HepG2 (cell line): ENCODE results near the gene ESRP2. TPM values are rescaled to one million over a fixed set of nuclear protein-coding genes. Genes with fewer than 3 reads are reported as not detected.

Experiments used
- ATF1 ChIP-seq: IDR thresholded peaks from 2 replicates; pipeline ENCODE4 v1.6.1; 2016; ENCODE audit warnings: mild to moderate bottlenecking, control low read depth
- MAFG ChIP-seq: sonication (generic); formaldehyde crosslinking; IDR thresholded peaks from 2 replicates; pipeline ENCODE4 v1.5.1; 2020; ENCODE audit warnings: mild to moderate bottlenecking, missing genetic modification reagents
- NFYB ChIP-seq: sonication (generic); formaldehyde crosslinking; IDR thresholded peaks from 2 replicates; pipeline ENCODE4 v1.4.0; 2020; ENCODE audit warnings: missing genetic modification reagents
- NR1H2 ChIP-seq: sonication (generic); formaldehyde crosslinking; IDR thresholded peaks from 2 replicates; pipeline ENCODE4 v1.8.1; 2022; ENCODE audit warnings: low read depth, missing genetic modification reagents, borderline replicate concordance
- RARA ChIP-seq: IDR thresholded peaks from 2 replicates; pipeline ENCODE4 v1.6.1; 2016; ENCODE audit warnings: missing genetic modification reagents, missing compliant biosample characterization
- REXO4 ChIP-seq: sonication (generic); formaldehyde crosslinking; IDR thresholded peaks from 2 replicates; pipeline ENCODE4 v1.8.0; 2022; ENCODE audit warnings: missing genetic modification reagents, mild to moderate bottlenecking, borderline replicate concordance
- SIN3B ChIP-seq: fragments of 150-350 bp; IDR thresholded peaks from 2 replicates; pipeline ENCODE4 v1.6.1; 2014; ENCODE audit warnings: low read length
- SRSF9 ChIP-seq: fragments of 200-400 bp; formaldehyde crosslinking; IDR thresholded peaks from 2 replicates; pipeline ENCODE4 v1.6.1; 2018; ENCODE audit warnings: borderline replicate concordance, mild to moderate bottlenecking, low read depth, low read length; ENCODE audit not compliant: insufficient read depth, poor library complexity, severe bottlenecking
- ZMYM3 ChIP-seq: sonication (generic); formaldehyde crosslinking; IDR thresholded peaks from 2 replicates; pipeline ENCODE4 v1.5.1; 2020; ENCODE audit warnings: mild to moderate bottlenecking, missing genetic modification reagents
- ZNF34 ChIP-seq: sonication (generic); formaldehyde crosslinking; IDR thresholded peaks from 2 replicates; pipeline ENCODE4 v1.4.0; 2020; ENCODE audit warnings: mild to moderate bottlenecking, missing genetic modification reagents, borderline replicate concordance
- ZNF713 ChIP-seq: sonication (generic); formaldehyde crosslinking; IDR thresholded peaks from 2 replicates; pipeline ENCODE4 v1.4.0; 2020; ENCODE audit warnings: mild to moderate bottlenecking, missing genetic modification reagents
- ZNF775 ChIP-seq: sonication (generic); formaldehyde crosslinking; IDR thresholded peaks from 2 replicates; pipeline ENCODE4 v1.4.0; 2020; ENCODE audit warnings: missing genetic modification reagents, mild to moderate bottlenecking, moderate library complexity, borderline replicate concordance
- ZSCAN12 ChIP-seq: sonication (generic); formaldehyde crosslinking; IDR thresholded peaks from 2 replicates; pipeline ENCODE4 v1.9.0; 2021; ENCODE audit warnings: mild to moderate bottlenecking, missing genetic modification reagents
- polyA plus RNA-seq, 8 experiments: library from polyadenylated mRNA; depleted of rRNA in 3 of 8; stranded (reverse) in 7 of 8; unstranded in 1 of 8; fragments of >200 nt; fragmentation: Illumina TruSeq in 4 of 8; extraction: Trizol in 4 of 8; gene quantifications; 2 replicates each; pipeline versions ENCODE4 v1.2.1 to v1.2.3, GENCODE V29; 2011 to 2016; ENCODE audit warnings: low read depth in 4 of 8, missing spikeins in 1 of 8, mixed read lengths in 1 of 8; ENCODE audit not compliant: insufficient read depth in 1 of 8
- total RNA-seq, 5 experiments: library from RNA; depleted of rRNA; stranded (reverse); fragments of >200 nt; fragmentation: Illumina TruSeq; extraction: Trizol; gene quantifications; 2 replicates each; pipeline ENCODE4 v1.2.3, GENCODE V29; 2016; ENCODE audit warnings: low read depth in 1 of 5
- TF ChIP-seq, protein P1 (sequence below): sonication (generic); formaldehyde crosslinking; IDR thresholded peaks from 2 replicates; pipeline ENCODE4 v1.4.0; 2020; ENCODE audit warnings: mild to moderate bottlenecking, missing genetic modification reagents, borderline replicate concordance
- TF ChIP-seq, protein P2 (sequence below): sonication (generic); formaldehyde crosslinking; IDR thresholded peaks from 2 replicates; pipeline ENCODE4 v1.4.0; 2020; ENCODE audit warnings: missing genetic modification reagents, mild to moderate bottlenecking, borderline replicate concordance
- TF ChIP-seq, protein P3 (sequence below): sonication (generic); formaldehyde crosslinking; IDR thresholded peaks from 2 replicates; pipeline ENCODE4 v1.5.0; 2020; ENCODE audit warnings: mild to moderate bottlenecking, missing genetic modification reagents, borderline replicate concordance
- TF ChIP-seq, protein P4 (sequence below): IDR thresholded peaks from 2 replicates; pipeline ENCODE4 v1.6.1; 2016; ENCODE audit warnings: low read depth
- TF ChIP-seq, protein P5 (sequence below): sonication (generic); formaldehyde crosslinking; IDR thresholded peaks from 2 replicates; pipeline ENCODE4 v1.8.0; 2023; ENCODE audit warnings: mild to moderate bottlenecking, missing genetic modification reagents
- TF ChIP-seq, protein P6 (sequence below): sonication (generic); formaldehyde crosslinking; IDR thresholded peaks from 2 replicates; pipeline ENCODE4 v1.5.0; 2020; ENCODE audit warnings: mild to moderate bottlenecking, missing genetic modification reagents

ESRP2 gene
- total and polyA plus RNA-seq, 2 of the 13 experiments (the other 11 are each of a cell fraction or from before 2014, with no cell fraction given), result 21.1 to 32.4 TPM

DNA sequence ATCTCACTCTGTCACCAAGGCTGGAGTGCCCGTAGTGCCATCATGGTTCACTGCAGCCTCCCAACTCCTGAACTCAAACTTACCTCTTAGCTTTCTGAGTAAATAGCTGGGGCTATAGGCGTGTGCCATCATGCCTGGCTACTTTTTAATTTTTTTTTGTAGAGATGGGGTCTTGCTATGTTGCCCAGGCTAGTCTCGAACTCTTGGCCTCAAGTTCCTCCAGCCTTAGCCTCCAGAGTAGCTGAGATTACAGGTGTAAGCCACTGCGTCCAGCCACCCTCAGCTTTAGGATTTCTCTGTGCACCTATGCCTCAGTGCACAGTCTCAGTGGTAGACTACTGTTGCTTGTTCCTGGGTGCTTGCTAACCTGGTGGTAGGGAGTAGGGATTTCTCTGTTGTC, 33.9 kb upstream of the ESRP2 start (continued):
- TF ChIP-seq, protein P1, sequence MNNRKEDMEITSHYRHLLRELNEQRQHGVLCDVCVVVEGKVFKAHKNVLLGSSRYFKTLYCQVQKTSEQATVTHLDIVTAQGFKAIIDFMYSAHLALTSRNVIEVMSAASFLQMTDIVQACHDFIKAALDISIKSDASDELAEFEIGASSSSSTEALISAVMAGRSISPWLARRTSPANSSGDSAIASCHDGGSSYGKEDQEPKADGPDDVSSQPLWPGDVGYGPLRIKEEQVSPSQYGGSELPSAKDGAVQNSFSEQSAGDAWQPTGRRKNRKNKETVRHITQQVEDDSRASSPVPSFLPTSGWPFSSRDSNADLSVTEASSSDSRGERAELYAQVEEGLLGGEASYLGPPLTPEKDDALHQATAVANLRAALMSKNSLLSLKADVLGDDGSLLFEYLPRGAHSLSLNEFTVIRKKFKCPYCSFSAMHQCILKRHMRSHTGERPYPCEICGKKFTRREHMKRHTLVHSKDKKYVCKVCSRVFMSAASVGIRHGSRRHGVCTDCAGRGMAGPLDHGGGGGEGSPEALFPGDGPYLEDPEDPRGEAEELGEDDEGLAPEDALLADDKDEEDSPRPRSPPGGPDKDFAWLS (CRISPR knock-in tag), result no peak
- TF ChIP-seq RARA (CRISPR knock-in tag) (no peak), ZNF34 (no peak), REXO4 (no peak), ATF1 (CRISPR knock-in tag) (no peak), SRSF9 (no peak), ZNF775 (CRISPR knock-in tag) (no peak), ZMYM3 (CRISPR knock-in tag) (peak; percentile 51), MAFG (CRISPR knock-in tag) (no peak), SIN3B (no peak), NR1H2 (no peak), NFYB (CRISPR knock-in tag) (no peak), ZNF713 (CRISPR knock-in tag) (no peak), ZSCAN12 (no peak)
- TF ChIP-seq, protein P2, sequence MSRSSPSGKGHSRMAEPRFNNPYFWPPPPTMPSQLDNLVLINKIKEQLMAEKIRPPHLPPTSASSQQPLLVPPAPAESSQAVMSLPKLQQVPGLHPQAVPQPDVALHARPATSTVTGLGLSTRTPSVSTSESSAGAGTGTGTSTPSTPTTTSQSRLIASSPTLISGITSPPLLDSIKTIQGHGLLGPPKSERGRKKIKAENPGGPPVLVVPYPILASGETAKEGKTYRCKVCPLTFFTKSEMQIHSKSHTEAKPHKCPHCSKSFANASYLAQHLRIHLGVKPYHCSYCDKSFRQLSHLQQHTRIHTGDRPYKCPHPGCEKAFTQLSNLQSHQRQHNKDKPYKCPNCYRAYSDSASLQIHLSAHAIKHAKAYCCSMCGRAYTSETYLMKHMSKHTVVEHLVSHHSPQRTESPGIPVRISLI (CRISPR knock-in tag), result peak; percentile 24; the same call in 1 of the 2 replicates
- TF ChIP-seq, protein P3, sequence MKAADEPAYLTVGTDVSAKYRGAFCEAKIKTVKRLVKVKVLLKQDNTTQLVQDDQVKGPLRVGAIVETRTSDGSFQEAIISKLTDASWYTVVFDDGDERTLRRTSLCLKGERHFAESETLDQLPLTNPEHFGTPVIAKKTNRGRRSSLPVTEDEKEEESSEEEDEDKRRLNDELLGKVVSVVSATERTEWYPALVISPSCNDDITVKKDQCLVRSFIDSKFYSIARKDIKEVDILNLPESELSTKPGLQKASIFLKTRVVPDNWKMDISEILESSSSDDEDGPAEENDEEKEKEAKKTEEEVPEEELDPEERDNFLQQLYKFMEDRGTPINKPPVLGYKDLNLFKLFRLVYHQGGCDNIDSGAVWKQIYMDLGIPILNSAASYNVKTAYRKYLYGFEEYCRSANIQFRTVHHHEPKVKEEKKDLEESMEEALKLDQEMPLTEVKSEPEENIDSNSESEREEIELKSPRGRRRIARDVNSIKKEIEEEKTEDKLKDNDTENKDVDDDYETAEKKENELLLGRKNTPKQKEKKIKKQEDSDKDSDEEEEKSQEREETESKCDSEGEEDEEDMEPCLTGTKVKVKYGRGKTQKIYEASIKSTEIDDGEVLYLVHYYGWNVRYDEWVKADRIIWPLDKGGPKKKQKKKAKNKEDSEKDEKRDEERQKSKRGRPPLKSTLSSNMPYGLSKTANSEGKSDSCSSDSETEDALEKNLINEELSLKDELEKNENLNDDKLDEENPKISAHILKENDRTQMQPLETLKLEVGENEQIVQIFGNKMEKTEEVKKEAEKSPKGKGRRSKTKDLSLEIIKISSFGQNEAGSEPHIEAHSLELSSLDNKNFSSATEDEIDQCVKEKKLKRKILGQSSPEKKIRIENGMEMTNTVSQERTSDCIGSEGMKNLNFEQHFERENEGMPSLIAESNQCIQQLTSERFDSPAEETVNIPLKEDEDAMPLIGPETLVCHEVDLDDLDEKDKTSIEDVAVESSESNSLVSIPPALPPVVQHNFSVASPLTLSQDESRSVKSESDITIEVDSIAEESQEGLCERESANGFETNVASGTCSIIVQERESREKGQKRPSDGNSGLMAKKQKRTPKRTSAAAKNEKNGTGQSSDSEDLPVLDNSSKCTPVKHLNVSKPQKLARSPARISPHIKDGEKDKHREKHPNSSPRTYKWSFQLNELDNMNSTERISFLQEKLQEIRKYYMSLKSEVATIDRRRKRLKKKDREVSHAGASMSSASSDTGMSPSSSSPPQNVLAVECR, result 0 out of 2 replicates have a peak, but pooled peaks have one; percentile 7
- TF ChIP-seq, protein P4, sequence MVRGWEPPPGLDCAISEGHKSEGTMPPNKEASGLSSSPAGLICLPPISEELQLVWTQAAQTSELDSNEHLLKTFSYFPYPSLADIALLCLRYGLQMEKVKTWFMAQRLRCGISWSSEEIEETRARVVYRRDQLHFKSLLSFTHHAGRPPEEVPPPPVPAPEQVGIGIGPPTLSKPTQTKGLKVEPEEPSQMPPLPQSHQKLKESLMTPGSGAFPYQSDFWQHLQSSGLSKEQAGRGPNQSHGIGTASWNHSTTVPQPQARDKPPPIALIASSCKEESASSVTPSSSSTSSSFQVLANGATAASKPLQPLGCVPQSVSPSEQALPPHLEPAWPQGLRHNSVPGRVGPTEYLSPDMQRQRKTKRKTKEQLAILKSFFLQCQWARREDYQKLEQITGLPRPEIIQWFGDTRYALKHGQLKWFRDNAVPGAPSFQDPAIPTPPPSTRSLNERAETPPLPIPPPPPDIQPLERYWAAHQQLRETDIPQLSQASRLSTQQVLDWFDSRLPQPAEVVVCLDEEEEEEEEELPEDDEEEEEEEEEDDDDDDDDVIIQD, result no peak
- TF ChIP-seq, protein P5, sequence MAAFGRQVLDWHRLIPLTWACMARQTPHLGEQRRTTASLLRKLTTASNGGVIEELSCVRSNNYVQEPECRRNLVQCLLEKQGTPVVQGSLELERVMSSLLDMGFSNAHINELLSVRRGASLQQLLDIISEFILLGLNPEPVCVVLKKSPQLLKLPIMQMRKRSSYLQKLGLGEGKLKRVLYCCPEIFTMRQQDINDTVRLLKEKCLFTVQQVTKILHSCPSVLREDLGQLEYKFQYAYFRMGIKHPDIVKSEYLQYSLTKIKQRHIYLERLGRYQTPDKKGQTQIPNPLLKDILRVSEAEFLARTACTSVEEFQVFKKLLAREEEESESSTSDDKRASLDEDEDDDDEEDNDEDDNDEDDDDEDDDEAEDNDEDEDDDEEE (CRISPR knock-in tag), result no peak
- TF ChIP-seq, protein P6, sequence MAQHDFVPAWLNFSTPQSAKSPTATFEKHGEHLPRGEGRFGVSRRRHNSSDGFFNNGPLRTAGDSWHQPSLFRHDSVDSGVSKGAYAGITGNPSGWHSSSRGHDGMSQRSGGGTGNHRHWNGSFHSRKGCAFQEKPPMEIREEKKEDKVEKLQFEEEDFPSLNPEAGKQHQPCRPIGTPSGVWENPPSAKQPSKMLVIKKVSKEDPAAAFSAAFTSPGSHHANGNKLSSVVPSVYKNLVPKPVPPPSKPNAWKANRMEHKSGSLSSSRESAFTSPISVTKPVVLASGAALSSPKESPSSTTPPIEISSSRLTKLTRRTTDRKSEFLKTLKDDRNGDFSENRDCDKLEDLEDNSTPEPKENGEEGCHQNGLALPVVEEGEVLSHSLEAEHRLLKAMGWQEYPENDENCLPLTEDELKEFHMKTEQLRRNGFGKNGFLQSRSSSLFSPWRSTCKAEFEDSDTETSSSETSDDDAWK, result no peak
